Right ventricle myocardium inferior (tissue), 1 donor: ENCODE data around the gene SLC4A5. TPM values are rescaled to one million over a fixed set of nuclear protein-coding genes. Genes with fewer than 3 reads are reported as not detected.
A peak's percentile ranks its signal among the peaks of the same experiment; 100 is the strongest.
"Not testable (repeated sequence)": the region's sequence is repeated elsewhere in the genome, so short reads cannot be mapped to it uniquely, and the experiment has no call there.

Experiments used
- ATAC-seq: fragments of 200-7000 bp; cut with Tn5 transposase; one replicate; pipeline ENCODE4 v1.9.1; 2020; ENCODE audit warnings: mild to moderate bottlenecking, moderate library complexity
- DNase-seq: peaks from one replicate; pipeline ENCODE4 v3.0.0; 2021; ENCODE audit errors: missing footprints
- intact Hi-C: fragments of 100-400 bp; cut with DNase I; formaldehyde crosslinking; loops from one replicate; pipeline ENCODE4 v1.11.0; 2022
- total RNA-seq: library from RNA; stranded (reverse); fragmentation: NEBNext Ultra II Directional; extraction: Animal tissue kit (Norgen Biotek cat#: 25700); gene quantifications from one replicate; pipeline ENCODE4 v1.2.1, GENCODE V29; 2021
- donor health status: DM: no; HTN: yes; CAD: no; lungs with severe emphysema.

SLC4A5 gene
- total RNA-seq, 1 donor from 2014 or later, result 1.1 TPM

GRCh38 chr2:74253306-74253970 lies 89.8 kb downstream of the SLC4A5 start:
- no peak for DNase-seq
- intact Hi-C loops, result loop anchor here (5.0 to 10.0 kb wide), 2 partner anchors 84 to 429 kb away; partner anchors contain the start of gene STAMBP
- no peak for ATAC-seq

GRCh38 chr2:74252862-74253261 lies 90.4 kb downstream of the SLC4A5 start:
- no peak for DNase-seq
- intact Hi-C loops, result loop anchor here (5.0 to 10.0 kb wide), 2 partner anchors 84 to 428 kb away; partner anchors contain the start of gene STAMBP
- ATAC-seq, result no peak

- DNase-seq, result no peak
- intact Hi-C loops, result loop anchor here (5.0 to 10.0 kb wide), 2 partner anchors 85 to 427 kb away; partner anchors contain the start of gene STAMBP
- ATAC-seq, result no peak
These were observed 91.2 kb downstream of the SLC4A5 start for GRCh38 chr2:74252036-74252435.

- intact Hi-C loops, result loop anchor here (5.0 to 10.0 kb wide), 2 partner anchors 87 to 425 kb away; partner anchors contain the start of gene STAMBP
- no peak for ATAC-seq
- no peak for DNase-seq
These were observed 93.0 kb downstream of the SLC4A5 start for GRCh38 chr2:74250189-74250631.

- no peak for DNase-seq
- no peak for ATAC-seq
- intact Hi-C loops, result loop anchor here (5.0 to 10.0 kb wide), 2 partner anchors 88 to 425 kb away; partner anchors contain the start of gene STAMBP
These were observed 93.7 kb downstream of the SLC4A5 start for GRCh38 chr2:74249406-74250122.

GRCh38 chr2:74246496-74247195 lies 96.6 kb downstream of the SLC4A5 start:
- ATAC-seq (no peak), DNase-seq (no peak)
- intact Hi-C loops, result no loop called here

- no peak for DNase-seq
- intact Hi-C loops, result no loop called here
- ATAC-seq, result no peak
These were observed 98.9 kb downstream of the SLC4A5 start for GRCh38 chr2:74244286-74244685.

- DNase-seq, result no peak
- intact Hi-C loops, result no loop called here
- no peak for ATAC-seq
These were observed 100.7 kb downstream of the SLC4A5 start for GRCh38 chr2:74242354-74243071.

GRCh38 chr2:74239346-74239745 lies 103.9 kb downstream of the SLC4A5 start:
- no peak for DNase-seq
- ATAC-seq, result no peak
- intact Hi-C loops, result no loop called here

GRCh38 chr2:74238879-74239278 lies 104.3 kb downstream of the SLC4A5 start:
- intact Hi-C loops, result no loop called here
- ATAC-seq (no peak), DNase-seq (no peak)

- no peak for ATAC-seq
- intact Hi-C loops, result no loop called here
- DNase-seq, result no peak
These were observed 108.2 kb downstream of the SLC4A5 start for GRCh38 chr2:74235041-74235440.

- intact Hi-C loops, result no loop called here
- ATAC-seq (no peak), DNase-seq (no peak)
These were observed 109.6 kb downstream of the SLC4A5 start for GRCh38 chr2:74233648-74234047.

GRCh38 chr2:74232426-74232825 lies 110.8 kb downstream of the SLC4A5 start:
- ATAC-seq, result no peak
- no peak for DNase-seq
- intact Hi-C loops, result no loop called here

GRCh38 chr2:74229865-74230264 lies 113.4 kb downstream of the SLC4A5 start:
- intact Hi-C loops, ATAC-seq, DNase-seq: not testable (repeated sequence)

GRCh38 chr2:74228772-74229171 lies 114.4 kb downstream of the SLC4A5 start:
- intact Hi-C loops, result no loop called here
- ATAC-seq (no peak), DNase-seq (no peak)

- DNase-seq (no peak), ATAC-seq (peak; percentile 49)
These were observed 115.6 kb downstream of the SLC4A5 start for GRCh38 chr2:74227646-74228045.

GRCh38 chr2:74226648-74227213 lies 116.5 kb downstream of the SLC4A5 start:
- intact Hi-C loops, result no loop called here
- DNase-seq (no peak), ATAC-seq (peak; percentile 85)

More at GRCh38 chr2:74227646-74228045, 115.6 kb downstream of the SLC4A5 start:
- intact Hi-C loops, result no loop called here

- intact Hi-C loops, result no loop called here
- ATAC-seq, result peak; percentile 63
- no peak for DNase-seq
These were observed 117.3 kb downstream of the SLC4A5 start for GRCh38 chr2:74225698-74226459.
